Karpas-422 (cell line): Measurements from ENCODE around the gene SYT8. TPM values are rescaled to one million over a fixed set of nuclear protein-coding genes. Genes with fewer than 3 reads are reported as not detected.
"Not testable (repeated sequence)": the region's sequence is repeated elsewhere in the genome, so short reads cannot be mapped to it uniquely, and the experiment has no call there.

Experiments
- DNase-seq: peaks from one replicate; pipeline ENCODE4 v3.0.0-alpha.2; 2015
- H2AFZ ChIP-seq: fragments of 200-600 bp; sonication (generic); 2 replicates; pipeline ENCODE4 v1.6.1; 2014; ENCODE audit warnings: antibody characterized with exemption, low read length, mixed read lengths
- H3K27ac ChIP-seq: fragments of 200-600 bp; sonication (generic); 2 replicates; pipeline ENCODE4 v1.5.1; 2014; ENCODE audit warnings: mild to moderate bottlenecking, low read length, moderate library complexity
- H3K27me3 ChIP-seq: fragments of 200-600 bp; sonication (generic); 2 replicates; pipeline ENCODE4 v1.6.1; 2014; ENCODE audit warnings: low read length, mixed read lengths
- H3K36me3 ChIP-seq: fragments of 200-600 bp; sonication (generic); 2 replicates; pipeline ENCODE4 v1.6.1; 2014; ENCODE audit warnings: low read length, mixed read lengths; ENCODE audit not compliant: insufficient read depth
- H3K4me1 ChIP-seq: fragments of 200-600 bp; sonication (generic); 2 replicates; pipeline ENCODE4 v1.6.1; 2014; ENCODE audit warnings: mild to moderate bottlenecking, low read length, mixed read lengths
- H3K4me2 ChIP-seq: fragments of 200-600 bp; sonication (generic); 2 replicates; pipeline ENCODE4 v1.6.1; 2014; ENCODE audit warnings: low read length, low read depth, mild to moderate bottlenecking; ENCODE audit not compliant: poor library complexity, severe bottlenecking
- H3K4me3 ChIP-seq: fragments of 200-600 bp; sonication (generic); 2 replicates; pipeline ENCODE4 v1.5.1; 2014; ENCODE audit warnings: mild to moderate bottlenecking, antibody characterized with exemption, low read length, mixed read lengths
- H3K79me2 ChIP-seq: fragments of 200-600 bp; sonication (generic); 2 replicates; pipeline ENCODE4 v1.6.1; 2014; ENCODE audit warnings: mild to moderate bottlenecking, low read length, mixed read lengths
- H3K9ac ChIP-seq: fragments of 200-600 bp; sonication (generic); 2 replicates; pipeline ENCODE4 v1.6.0; 2014; ENCODE audit warnings: low read length
- H3K9me2 ChIP-seq: fragments of 200-600 bp; sonication (generic), shearing (Covaris generic); replicated peaks from 2 replicates; pipeline ENCODE4 v1.6.0; 2014; ENCODE audit warnings: mild to moderate bottlenecking, low read length, moderate library complexity; ENCODE audit not compliant: insufficient read depth
- H3K9me3 ChIP-seq: fragments of 300-700, 200-600 bp; sonication (generic); 2 replicates; pipeline ENCODE4 v1.6.1; 2014; ENCODE audit warnings: low read length, mixed read lengths
- H4K20me1 ChIP-seq: fragments of 200-600 bp; sonication (generic); 2 replicates; pipeline ENCODE4 v1.6.1; 2014; ENCODE audit warnings: mild to moderate bottlenecking, antibody characterized with exemption, low read length, low read depth; ENCODE audit not compliant: insufficient read depth
- total RNA-seq: library from RNA; depleted of rRNA; stranded (reverse); fragments of >200 nt; shearing (Covaris generic); gene quantifications from 2 replicates; pipeline ENCODE4 v1.2.3, GENCODE V29; 2014; ENCODE audit warnings: low replicate concordance

The SYT8 gene
- total RNA-seq, 1 experiment from 2014 or later, result not detected

DNA sequence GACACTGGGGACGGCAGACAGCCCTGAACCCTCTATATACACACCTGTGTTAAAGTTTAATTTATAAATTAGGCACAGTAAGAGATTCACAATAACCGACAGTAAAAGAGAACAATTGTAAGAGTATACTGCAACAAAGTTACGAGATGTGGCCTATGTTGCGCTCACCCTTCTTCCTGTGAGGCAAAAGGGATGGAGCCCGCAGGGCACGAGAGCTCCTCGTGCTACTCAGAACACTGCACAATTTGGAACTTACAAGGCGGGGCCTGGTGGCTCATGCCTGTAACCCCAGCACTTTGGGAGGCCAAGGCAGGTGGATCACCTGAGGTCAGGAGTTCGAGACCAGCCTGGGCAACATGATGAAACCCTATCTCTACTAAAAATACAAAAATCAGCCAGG is 21.4 kb upstream of the SYT8 start:
- not testable (repeated sequence) for H3K4me3 ChIP-seq, H3K79me2 ChIP-seq

DNA sequence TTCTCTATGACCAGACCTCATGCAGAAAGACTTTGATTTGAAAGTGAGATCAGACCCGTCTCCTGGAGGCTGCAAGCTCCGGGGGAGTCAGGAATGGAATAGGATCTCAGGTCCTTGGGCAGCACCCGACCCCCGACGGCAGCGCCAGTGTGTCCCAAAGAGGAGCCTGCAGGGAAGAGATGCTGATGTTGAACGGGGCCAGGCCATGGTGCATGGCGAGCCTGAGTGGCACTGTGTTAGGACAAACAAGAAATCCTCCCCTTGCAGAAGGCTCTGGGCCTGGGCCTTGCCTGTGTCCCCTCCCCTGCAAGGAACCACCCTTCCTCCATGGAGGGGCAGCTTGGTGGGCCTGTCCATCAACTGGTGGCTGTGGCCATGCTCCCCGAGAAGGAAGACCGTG is 20.1 kb upstream of the SYT8 start:
- Histone ChIP-seq H3K9me3 (no peaks in the 10 kb centered on the region), H3K27ac (no peak overlapping the region), H3K79me2 (no peaks in the 10 kb centered on the region), H2AFZ (no peak overlapping the region), H3K4me2 (no peak overlapping the region), H3K4me3 (no peak overlapping the region), H3K9me2 (no peaks in the 10 kb centered on the region), H3K4me1 (no peaks in the 10 kb centered on the region), H3K36me3 (no peaks in the 10 kb centered on the region), H4K20me1 (no peaks in the 10 kb centered on the region), H3K27me3 (no peaks in the 10 kb centered on the region; the same call in 1 of the 2 replicates), H3K9ac (no peak overlapping the region)
- no peak for DNase-seq

More for the DNA sequence above, 21.4 kb upstream of the SYT8 start:
- H3K27ac ChIP-seq, H2AFZ ChIP-seq, DNase-seq, H4K20me1 ChIP-seq, H3K9me2 ChIP-seq, H3K9ac ChIP-seq, H3K4me1 ChIP-seq, H3K36me3 ChIP-seq, H3K4me2 ChIP-seq, H3K9me3 ChIP-seq, H3K27me3 ChIP-seq: not testable (repeated sequence)

GRCh38 chr11:1815311-1815710 is 19.5 kb upstream of the SYT8 start:
- no peaks in the 10 kb centered on the region for H3K4me1 ChIP-seq
- H3K4me3 ChIP-seq, result no peak overlapping the region
- H4K20me1 ChIP-seq, result no peaks in the 10 kb centered on the region
- no peak for DNase-seq
- H3K4me2 ChIP-seq, result no peak overlapping the region
- H3K36me3 ChIP-seq, result no peaks in the 10 kb centered on the region
- H3K27ac ChIP-seq, result no peak overlapping the region
- no peaks in the 10 kb centered on the region; the same call in 1 of the 2 replicates for H3K27me3 ChIP-seq
- H3K9me2 ChIP-seq, result no peaks in the 10 kb centered on the region
- no peak overlapping the region for H3K9ac ChIP-seq
- H2AFZ ChIP-seq, result no peak overlapping the region
- H3K9me3 ChIP-seq, result no peaks in the 10 kb centered on the region
- no peaks in the 10 kb centered on the region for H3K79me2 ChIP-seq

GRCh38 chr11:1815751-1816150 is 19.0 kb upstream of the SYT8 start:
- H3K36me3 ChIP-seq, result no peaks in the 10 kb centered on the region
- no peak overlapping the region for H3K4me2 ChIP-seq
- H3K4me1 ChIP-seq, result no peaks in the 10 kb centered on the region
- no peak overlapping the region for H3K9ac ChIP-seq
- DNase-seq, result no peak
- H3K27me3 ChIP-seq, result no peaks in the 10 kb centered on the region; the same call in 1 of the 2 replicates
- H3K79me2 ChIP-seq, result no peaks in the 10 kb centered on the region
- H4K20me1 ChIP-seq, result no peaks in the 10 kb centered on the region
- no peaks in the 10 kb centered on the region for H3K9me2 ChIP-seq
- no peaks in the 10 kb centered on the region for H3K9me3 ChIP-seq
- no peak overlapping the region for H3K27ac ChIP-seq
- H2AFZ ChIP-seq, result no peak overlapping the region
- no peak overlapping the region for H3K4me3 ChIP-seq

GRCh38 chr11:1817000-1817399 is 17.8 kb upstream of the SYT8 start:
- no peaks in the 10 kb centered on the region for H3K79me2 ChIP-seq
- H3K27me3 ChIP-seq, result no peaks in the 10 kb centered on the region; the same call in 1 of the 2 replicates
- H3K9me2 ChIP-seq, result no peaks in the 10 kb centered on the region
- H4K20me1 ChIP-seq, result no peaks in the 10 kb centered on the region
- no peak overlapping the region for H3K9ac ChIP-seq
- H3K4me1 ChIP-seq, result no peaks in the 10 kb centered on the region
- no peak overlapping the region for H3K27ac ChIP-seq
- no peaks in the 10 kb centered on the region for H3K36me3 ChIP-seq
- DNase-seq, result peak; percentile 36
- H3K4me2 ChIP-seq, result no peak overlapping the region
- H3K9me3 ChIP-seq, result no peaks in the 10 kb centered on the region
- no peak overlapping the region for H2AFZ ChIP-seq
- no peak overlapping the region for H3K4me3 ChIP-seq

GRCh38 chr11:1817511-1817910 is 17.3 kb upstream of the SYT8 start:
- no peaks in the 10 kb centered on the region for H3K36me3 ChIP-seq
- no peak overlapping the region for H2AFZ ChIP-seq
- H3K27me3 ChIP-seq, result no peaks in the 10 kb centered on the region; the same call in 1 of the 2 replicates
- no peak overlapping the region for H3K4me2 ChIP-seq
- no peaks in the 10 kb centered on the region for H3K79me2 ChIP-seq
- DNase-seq, result no peak
- H4K20me1 ChIP-seq, result no peaks in the 10 kb centered on the region
- no peaks in the 10 kb centered on the region for H3K4me1 ChIP-seq
- no peak overlapping the region for H3K9ac ChIP-seq
- H3K27ac ChIP-seq, result no peak overlapping the region
- H3K9me2 ChIP-seq, result no peaks in the 10 kb centered on the region
- no peak overlapping the region for H3K4me3 ChIP-seq
- no peaks in the 10 kb centered on the region for H3K9me3 ChIP-seq

- Histone ChIP-seq H3K4me1 (no peaks in the 10 kb centered on the region), H3K9me2 (no peaks in the 10 kb centered on the region), H4K20me1 (no peaks in the 10 kb centered on the region), H3K27ac (no peak overlapping the region), H3K4me2 (no peak overlapping the region), H2AFZ (no peak overlapping the region), H3K9me3 (no peaks in the 10 kb centered on the region), H3K4me3 (no peak overlapping the region), H3K79me2 (no peaks in the 10 kb centered on the region), H3K36me3 (no peaks in the 10 kb centered on the region), H3K9ac (no peak overlapping the region), H3K27me3 (no peaks in the 10 kb centered on the region; the same call in 1 of the 2 replicates)
- DNase-seq, result no peak
Measured at GRCh38 chr11:1819074-1819473, 15.7 kb upstream of the SYT8 start.

DNA sequence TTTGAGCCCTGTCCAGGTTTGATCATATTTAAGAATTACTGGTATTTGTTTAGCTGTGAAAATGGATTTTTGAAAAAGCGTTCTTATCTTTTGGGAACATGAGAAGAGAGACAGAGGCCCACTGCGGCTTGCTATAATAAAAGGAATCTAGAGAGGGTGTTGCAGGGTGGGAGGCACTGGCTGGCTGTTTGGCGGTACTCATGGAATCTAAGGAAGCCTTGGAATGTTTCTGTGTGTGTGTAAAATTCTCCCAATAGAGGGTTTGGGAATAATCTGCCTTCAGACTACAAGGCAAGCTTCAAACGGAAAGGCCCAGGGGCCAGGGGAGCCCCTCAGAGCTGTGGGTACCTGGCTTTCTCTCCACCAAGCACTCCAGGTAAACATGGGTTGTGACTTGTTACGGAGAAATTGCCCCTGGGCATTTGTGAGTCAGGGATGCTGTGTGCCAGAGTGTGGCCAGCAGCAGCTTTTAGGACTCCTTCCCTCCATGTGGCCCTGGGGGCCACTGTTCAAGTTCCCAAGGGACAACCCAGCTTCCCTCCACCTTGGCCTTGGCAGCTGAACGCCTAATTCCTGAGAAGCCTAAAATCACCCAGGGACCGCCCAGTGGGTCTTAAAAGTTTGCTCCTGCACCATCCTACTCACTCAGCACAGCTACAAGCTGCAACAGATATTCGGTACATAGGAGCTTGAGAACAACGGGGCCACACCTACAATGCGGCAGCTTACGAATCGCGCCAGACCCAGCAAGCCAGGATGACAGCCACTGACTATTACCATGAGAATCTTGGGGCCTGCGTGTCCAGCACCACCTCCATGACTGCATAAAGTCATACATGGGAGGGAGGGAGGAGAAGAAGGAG is 14.1 kb upstream of the SYT8 start:
- Histone ChIP-seq H3K9me3 (no peaks in the 10 kb centered on the region), H3K27me3 (no peaks in the 10 kb centered on the region; the same call in 1 of the 2 replicates), H3K4me1 (no peaks in the 10 kb centered on the region), H3K9me2 (no peaks in the 10 kb centered on the region), H3K79me2 (no peaks in the 10 kb centered on the region), H3K27ac (no peak overlapping the region), H3K36me3 (no peaks in the 10 kb centered on the region), H3K9ac (no peak overlapping the region), H3K4me2 (no peak overlapping the region), H4K20me1 (no peaks in the 10 kb centered on the region), H3K4me3 (no peak overlapping the region), H2AFZ (no peak overlapping the region)
- DNase-seq, result no peak
